Measurements from ENCODE around the gene NDFIP2. TPM values are rescaled to one million over a fixed set of nuclear protein-coding genes. Genes with fewer than 3 reads are reported as not detected.

NDFIP2 gene
- total RNA-seq, 1 experiment from 2014 or later, result 29.6 TPM

DNA sequence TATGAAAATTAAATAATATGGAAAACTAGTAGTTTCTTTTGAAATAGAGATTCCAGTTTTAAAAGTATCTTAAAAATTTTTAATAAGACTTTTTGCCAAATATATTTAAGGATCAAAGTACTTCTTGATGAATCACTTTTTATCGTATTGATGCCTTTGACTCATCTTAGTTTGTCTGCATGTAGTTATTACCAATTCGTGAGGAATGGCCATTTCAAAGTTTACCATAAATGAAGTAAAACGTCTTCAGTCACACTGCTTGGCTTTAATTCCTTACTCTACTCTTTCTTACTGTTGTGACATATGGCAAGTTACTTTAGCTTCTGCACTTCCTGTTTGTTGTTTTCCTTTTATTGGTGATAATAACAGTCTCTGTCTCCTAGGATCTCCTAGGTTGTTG lies 38.3 kb downstream of the NDFIP2 start:
- Histone ChIP-seq H3K36me3 (ENCODE audit: control insufficient read depth, insufficient read depth, low read length) (no peaks in the 10 kb centered on the region), H3K9me3 (ENCODE audit: control insufficient read depth, insufficient read depth, low read depth, low read length) (no peaks in the 10 kb centered on the region), H3K4me1 (ENCODE audit: control insufficient read depth, insufficient read depth, low read length) (no peaks in the 10 kb centered on the region), H3K27ac (ENCODE audit: low read length) (no peak overlapping the region), H3K27me3 (ENCODE audit: control insufficient read depth, insufficient read depth, low read length) (no peaks in the 10 kb centered on the region), H3K4me3 (ENCODE audit: low read depth in 2 of 2, low read length in 2 of 2) (no peak overlapping the region)
- DNase-seq (ENCODE audit: low read depth, low spot score) (no peak), ATAC-seq (no peak)
- ChIA-PET POLR2A (no interaction called here), CTCF (no interaction called here)
- TF ChIP-seq, protein P1, sequence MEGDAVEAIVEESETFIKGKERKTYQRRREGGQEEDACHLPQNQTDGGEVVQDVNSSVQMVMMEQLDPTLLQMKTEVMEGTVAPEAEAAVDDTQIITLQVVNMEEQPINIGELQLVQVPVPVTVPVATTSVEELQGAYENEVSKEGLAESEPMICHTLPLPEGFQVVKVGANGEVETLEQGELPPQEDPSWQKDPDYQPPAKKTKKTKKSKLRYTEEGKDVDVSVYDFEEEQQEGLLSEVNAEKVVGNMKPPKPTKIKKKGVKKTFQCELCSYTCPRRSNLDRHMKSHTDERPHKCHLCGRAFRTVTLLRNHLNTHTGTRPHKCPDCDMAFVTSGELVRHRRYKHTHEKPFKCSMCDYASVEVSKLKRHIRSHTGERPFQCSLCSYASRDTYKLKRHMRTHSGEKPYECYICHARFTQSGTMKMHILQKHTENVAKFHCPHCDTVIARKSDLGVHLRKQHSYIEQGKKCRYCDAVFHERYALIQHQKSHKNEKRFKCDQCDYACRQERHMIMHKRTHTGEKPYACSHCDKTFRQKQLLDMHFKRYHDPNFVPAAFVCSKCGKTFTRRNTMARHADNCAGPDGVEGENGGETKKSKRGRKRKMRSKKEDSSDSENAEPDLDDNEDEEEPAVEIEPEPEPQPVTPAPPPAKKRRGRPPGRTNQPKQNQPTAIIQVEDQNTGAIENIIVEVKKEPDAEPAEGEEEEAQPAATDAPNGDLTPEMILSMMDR (IDR thresholded peaks at IDR 0.05), result no peak
- TF ChIP-seq TCF7L2 (IDR thresholded peaks at IDR 0.05; ENCODE audit: low read depth, low read length), result no peak
- in situ Hi-C loops (cut with HindIII; ENCODE audit: low pct_unique_long_range_greater_than_20kb, low sequenced_read_pairs), result no loop called here
- intact Hi-C loops (cut with micrococcal nuclease; ENCODE audit: unreplicated experiment), result no loop called here
- no TSS peak for BruUV-seq (replicated peaks)

DNA sequence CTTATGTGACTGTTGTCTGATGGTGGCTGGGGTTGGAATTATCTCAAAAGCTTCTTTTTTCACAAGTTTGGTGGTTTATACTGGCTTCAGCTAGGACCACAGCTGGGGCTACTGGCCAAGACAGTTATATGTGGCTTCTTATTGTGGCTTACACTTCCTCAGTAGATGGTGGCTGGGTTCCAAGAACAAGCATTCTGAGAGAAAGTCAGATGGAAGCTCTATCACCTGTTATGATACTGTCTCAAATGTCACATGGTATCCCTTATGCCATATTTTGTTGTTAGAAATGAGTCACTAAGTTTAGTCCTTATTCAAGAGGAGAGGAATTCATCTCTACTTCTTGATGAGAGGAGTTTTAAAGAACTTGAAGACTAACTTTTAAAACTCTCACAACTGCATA lies 41.6 kb downstream of the NDFIP2 start:
- no peaks in the 10 kb centered on the region; the same call in 1 of the 2 replicates for H3K36me3 ChIP-seq (ENCODE audit: control insufficient read depth, insufficient read depth, low read length)
- ChIA-PET POLR2A (no interaction called here), CTCF (no interaction called here)
- no peak overlapping the region for H3K27ac ChIP-seq (ENCODE audit: low read length)
- no peaks in the 10 kb centered on the region for H3K27me3 ChIP-seq (ENCODE audit: control insufficient read depth, insufficient read depth, low read length)
- no peak for DNase-seq (ENCODE audit: low read depth, low spot score)
- H3K4me3 ChIP-seq (ENCODE audit: low read depth in 2 of 2, low read length in 2 of 2), result no peak overlapping the region
- in situ Hi-C loops (cut with HindIII; ENCODE audit: low pct_unique_long_range_greater_than_20kb, low sequenced_read_pairs), result no loop called here
- no peaks in the 10 kb centered on the region; the same call in 1 of the 2 replicates for H3K4me1 ChIP-seq (ENCODE audit: control insufficient read depth, insufficient read depth, low read length)
- no TSS peak for BruUV-seq (replicated peaks)
- ATAC-seq, result no peak
- no peaks in the 10 kb centered on the region for H3K9me3 ChIP-seq (ENCODE audit: control insufficient read depth, insufficient read depth, low read depth, low read length)
- no peak for TF ChIP-seq SIN3A (IDR thresholded peaks at IDR 0.05; ENCODE audit: borderline replicate concordance, insufficient read depth, low read depth, low read length)
- no peak for TF ChIP-seq TCF7L2 (IDR thresholded peaks at IDR 0.05; ENCODE audit: low read depth, low read length)
- TF ChIP-seq, protein P2, sequence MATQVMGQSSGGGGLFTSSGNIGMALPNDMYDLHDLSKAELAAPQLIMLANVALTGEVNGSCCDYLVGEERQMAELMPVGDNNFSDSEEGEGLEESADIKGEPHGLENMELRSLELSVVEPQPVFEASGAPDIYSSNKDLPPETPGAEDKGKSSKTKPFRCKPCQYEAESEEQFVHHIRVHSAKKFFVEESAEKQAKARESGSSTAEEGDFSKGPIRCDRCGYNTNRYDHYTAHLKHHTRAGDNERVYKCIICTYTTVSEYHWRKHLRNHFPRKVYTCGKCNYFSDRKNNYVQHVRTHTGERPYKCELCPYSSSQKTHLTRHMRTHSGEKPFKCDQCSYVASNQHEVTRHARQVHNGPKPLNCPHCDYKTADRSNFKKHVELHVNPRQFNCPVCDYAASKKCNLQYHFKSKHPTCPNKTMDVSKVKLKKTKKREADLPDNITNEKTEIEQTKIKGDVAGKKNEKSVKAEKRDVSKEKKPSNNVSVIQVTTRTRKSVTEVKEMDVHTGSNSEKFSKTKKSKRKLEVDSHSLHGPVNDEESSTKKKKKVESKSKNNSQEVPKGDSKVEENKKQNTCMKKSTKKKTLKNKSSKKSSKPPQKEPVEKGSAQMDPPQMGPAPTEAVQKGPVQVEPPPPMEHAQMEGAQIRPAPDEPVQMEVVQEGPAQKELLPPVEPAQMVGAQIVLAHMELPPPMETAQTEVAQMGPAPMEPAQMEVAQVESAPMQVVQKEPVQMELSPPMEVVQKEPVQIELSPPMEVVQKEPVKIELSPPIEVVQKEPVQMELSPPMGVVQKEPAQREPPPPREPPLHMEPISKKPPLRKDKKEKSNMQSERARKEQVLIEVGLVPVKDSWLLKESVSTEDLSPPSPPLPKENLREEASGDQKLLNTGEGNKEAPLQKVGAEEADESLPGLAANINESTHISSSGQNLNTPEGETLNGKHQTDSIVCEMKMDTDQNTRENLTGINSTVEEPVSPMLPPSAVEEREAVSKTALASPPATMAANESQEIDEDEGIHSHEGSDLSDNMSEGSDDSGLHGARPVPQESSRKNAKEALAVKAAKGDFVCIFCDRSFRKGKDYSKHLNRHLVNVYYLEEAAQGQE (IDR thresholded peaks at IDR 0.05; ENCODE audit: insufficient read depth in 1 of 2, low read depth in 2 of 2, low read length in 1 of 2), result no peak
- no peak for TF ChIP-seq POLR2AphosphoS5 (IDR thresholded peaks at IDR 0.05; ENCODE audit: low read depth, low read length)
- TF ChIP-seq, protein P1 (IDR thresholded peaks at IDR 0.05), result no peak
- intact Hi-C loops (cut with micrococcal nuclease; ENCODE audit: unreplicated experiment), result no loop called here

Measured in Panc1 (cell line).